HepG2 (cell line): ENCODE measurements around the gene TNFRSF25. TPM values are rescaled to one million over a fixed set of nuclear protein-coding genes. Genes with fewer than 3 reads are reported as not detected.

ENCODE experiments used
- BORCS8-MEF2B ChIP-seq: sonication (generic); formaldehyde crosslinking; IDR thresholded peaks from 2 replicates; pipeline ENCODE4 v1.8.0; 2022; ENCODE audit warnings: mild to moderate bottlenecking, missing genetic modification reagents
- BRD4 ChIP-seq: sonication (generic); formaldehyde crosslinking; IDR thresholded peaks from 2 replicates; pipeline ENCODE4 v1.4.0; 2020; ENCODE audit warnings: missing genetic modification reagents
- CENPT ChIP-seq: sonication (generic); formaldehyde crosslinking; IDR thresholded peaks from 2 replicates; pipeline ENCODE4 v1.8.0; 2022; ENCODE audit warnings: low read depth, mild to moderate bottlenecking, moderate library complexity, missing genetic modification reagents
- ETV6 ChIP-seq: sonication (generic); formaldehyde crosslinking; conservative IDR thresholded peaks from 2 replicates; pipeline ENCODE4 v1.4.0; 2020; ENCODE audit warnings: missing genetic modification reagents
- FOXO1 ChIP-seq: sonication (generic); formaldehyde crosslinking; IDR thresholded peaks from 2 replicates; pipeline ENCODE4 v1.4.0; 2020; ENCODE audit warnings: missing genetic modification reagents
- GABPB1 ChIP-seq: IDR thresholded peaks from 2 replicates; pipeline ENCODE4 v1.6.1; 2016; ENCODE audit warnings: mild to moderate bottlenecking, missing genetic modification reagents, moderate library complexity, missing compliant biosample characterization
- HMGA1 ChIP-seq: sonication (generic); formaldehyde crosslinking; conservative IDR thresholded peaks from 2 replicates; pipeline ENCODE4 v1.4.0; 2020; ENCODE audit warnings: missing genetic modification reagents
- HNF1A ChIP-seq, 2 experiments: sonication (generic) in 1 of 2; formaldehyde crosslinking in 1 of 2; IDR thresholded peaks; 2 replicates each; pipeline versions ENCODE4 v1.4.0 to v1.6.1; 2016 to 2020; ENCODE audit warnings: borderline replicate concordance in 1 of 2, low read depth in 1 of 2, mild to moderate bottlenecking in 1 of 2, missing genetic modification reagents in 1 of 2
- TAF15 ChIP-seq: fragments of 200-400 bp; formaldehyde crosslinking; IDR thresholded peaks from one replicate; pipeline ENCODE4 v1.6.1; 2018; ENCODE audit warnings: mild to moderate bottlenecking, low read depth, low read length; ENCODE audit not compliant: poor library complexity, severe bottlenecking
- TEAD3 ChIP-seq: optimal IDR thresholded peaks from 2 replicates; pipeline ENCODE3; 2016; ENCODE audit warnings: borderline replicate concordance
- TOE1 ChIP-seq: sonication (generic); formaldehyde crosslinking; IDR thresholded peaks from 2 replicates; pipeline ENCODE4 v1.4.0; 2020; ENCODE audit warnings: mild to moderate bottlenecking, missing genetic modification reagents
- ZNF746 ChIP-seq: sonication (generic); formaldehyde crosslinking; IDR thresholded peaks from 2 replicates; pipeline ENCODE4 v1.8.0; 2022; ENCODE audit warnings: mild to moderate bottlenecking, missing genetic modification reagents
- ZNF761 ChIP-seq: sonication (generic); formaldehyde crosslinking; conservative IDR thresholded peaks from 2 replicates; pipeline ENCODE4 v1.4.0; 2020; ENCODE audit warnings: mild to moderate bottlenecking, missing genetic modification reagents
- ZNF773 ChIP-seq: sonication (generic); formaldehyde crosslinking; IDR thresholded peaks from 2 replicates; pipeline ENCODE4 v1.4.0; 2020; ENCODE audit warnings: missing genetic modification reagents, borderline replicate concordance
- ZNF816 ChIP-seq: sonication (generic); formaldehyde crosslinking; IDR thresholded peaks from 2 replicates; pipeline ENCODE4 v1.8.0; 2022; ENCODE audit warnings: missing genetic modification reagents, mild to moderate bottlenecking, borderline replicate concordance
- polyA plus RNA-seq, 8 experiments: library from polyadenylated mRNA; depleted of rRNA in 3 of 8; stranded (reverse) in 7 of 8; unstranded in 1 of 8; fragments of >200 nt; fragmentation: Illumina TruSeq in 4 of 8; extraction: Trizol in 4 of 8; gene quantifications; 2 replicates each; pipeline versions ENCODE4 v1.2.1 to v1.2.3, GENCODE V29; 2011 to 2016; ENCODE audit warnings: low read depth in 4 of 8, missing spikeins in 1 of 8, mixed read lengths in 1 of 8; ENCODE audit not compliant: insufficient read depth in 1 of 8
- total RNA-seq, 5 experiments: library from RNA; depleted of rRNA; stranded (reverse); fragments of >200 nt; fragmentation: Illumina TruSeq; extraction: Trizol; gene quantifications; 2 replicates each; pipeline ENCODE4 v1.2.3, GENCODE V29; 2016; ENCODE audit warnings: low read depth in 1 of 5
- TF ChIP-seq, protein P1 (sequence below): sonication (generic); formaldehyde crosslinking; IDR thresholded peaks from 2 replicates; pipeline ENCODE4 v1.4.0; 2020; ENCODE audit warnings: low read depth, mild to moderate bottlenecking, missing genetic modification reagents
- TF ChIP-seq, protein P2 (sequence below): IDR thresholded peaks from 2 replicates; pipeline ENCODE4 v1.6.1; 2016; ENCODE audit warnings: missing genetic modification reagents, missing compliant biosample characterization
- TF ChIP-seq, protein P3 (sequence below): sonication (generic); formaldehyde crosslinking; IDR thresholded peaks from 2 replicates; pipeline ENCODE4 v1.4.0; 2020; ENCODE audit warnings: missing genetic modification reagents
- TF ChIP-seq, protein P4 (sequence below): sonication (generic); formaldehyde crosslinking; IDR thresholded peaks from 2 replicates; pipeline ENCODE4 v1.8.0; 2022; ENCODE audit warnings: mild to moderate bottlenecking, missing genetic modification reagents, moderate library complexity

The TNFRSF25 gene
- total and polyA plus RNA-seq, 2 of the 13 experiments (the other 11 are each of a cell fraction or from before 2014, with no cell fraction given) = 1.4 to 1.5 TPM

- TF ChIP-seq HNF1A (IDR thresholded peaks at IDR 0.05; ENCODE audit: low read depth) = no peak; the same call in 1 of the 2 replicates
- peak; percentile 58; the same call in 1 of the 2 replicates for TF ChIP-seq HNF1A (CRISPR knock-in tag; IDR thresholded peaks at IDR 0.05; ENCODE audit: borderline replicate concordance)
- TF ChIP-seq TAF15 = peak; percentile 35
- TF ChIP-seq BRD4 (CRISPR knock-in tag) = peak; percentile 23
- TF ChIP-seq TEAD3 = peak; percentile 56
- no peak for TF ChIP-seq HMGA1 (CRISPR knock-in tag)
- TF ChIP-seq FOXO1 (CRISPR knock-in tag) = peak; percentile 69
- TF ChIP-seq TOE1 (CRISPR knock-in tag) = peak; percentile 64; the same call in 1 of the 2 replicates
- TF ChIP-seq, protein P1, sequence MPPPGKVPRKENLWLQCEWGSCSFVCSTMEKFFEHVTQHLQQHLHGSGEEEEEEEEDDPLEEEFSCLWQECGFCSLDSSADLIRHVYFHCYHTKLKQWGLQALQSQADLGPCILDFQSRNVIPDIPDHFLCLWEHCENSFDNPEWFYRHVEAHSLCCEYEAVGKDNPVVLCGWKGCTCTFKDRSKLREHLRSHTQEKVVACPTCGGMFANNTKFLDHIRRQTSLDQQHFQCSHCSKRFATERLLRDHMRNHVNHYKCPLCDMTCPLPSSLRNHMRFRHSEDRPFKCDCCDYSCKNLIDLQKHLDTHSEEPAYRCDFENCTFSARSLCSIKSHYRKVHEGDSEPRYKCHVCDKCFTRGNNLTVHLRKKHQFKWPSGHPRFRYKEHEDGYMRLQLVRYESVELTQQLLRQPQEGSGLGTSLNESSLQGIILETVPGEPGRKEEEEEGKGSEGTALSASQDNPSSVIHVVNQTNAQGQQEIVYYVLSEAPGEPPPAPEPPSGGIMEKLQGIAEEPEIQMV (CRISPR knock-in tag) = peak; percentile 59
- TF ChIP-seq ZNF816 (CRISPR knock-in tag) = peak; percentile 51; the same call in 1 of the 2 replicates
- TF ChIP-seq, protein P2, sequence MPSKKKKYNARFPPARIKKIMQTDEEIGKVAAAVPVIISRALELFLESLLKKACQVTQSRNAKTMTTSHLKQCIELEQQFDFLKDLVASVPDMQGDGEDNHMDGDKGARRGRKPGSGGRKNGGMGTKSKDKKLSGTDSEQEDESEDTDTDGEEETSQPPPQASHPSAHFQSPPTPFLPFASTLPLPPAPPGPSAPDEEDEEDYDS = peak; percentile 49
- peak; percentile 58; the same call in 1 of the 2 replicates for TF ChIP-seq BORCS8-MEF2B (CRISPR knock-in tag)
- peak; percentile 62; the same call in 1 of the 2 replicates for TF ChIP-seq ZNF773 (CRISPR knock-in tag)
- TF ChIP-seq ZNF746 (CRISPR knock-in tag) = peak; percentile 91; the same call in 1 of the 2 replicates
- peak; percentile 87 for TF ChIP-seq GABPB1
- TF ChIP-seq CENPT (CRISPR knock-in tag) = 0 out of 2 replicates have a peak, but pooled peaks have one; percentile 10
- TF ChIP-seq, protein P3, sequence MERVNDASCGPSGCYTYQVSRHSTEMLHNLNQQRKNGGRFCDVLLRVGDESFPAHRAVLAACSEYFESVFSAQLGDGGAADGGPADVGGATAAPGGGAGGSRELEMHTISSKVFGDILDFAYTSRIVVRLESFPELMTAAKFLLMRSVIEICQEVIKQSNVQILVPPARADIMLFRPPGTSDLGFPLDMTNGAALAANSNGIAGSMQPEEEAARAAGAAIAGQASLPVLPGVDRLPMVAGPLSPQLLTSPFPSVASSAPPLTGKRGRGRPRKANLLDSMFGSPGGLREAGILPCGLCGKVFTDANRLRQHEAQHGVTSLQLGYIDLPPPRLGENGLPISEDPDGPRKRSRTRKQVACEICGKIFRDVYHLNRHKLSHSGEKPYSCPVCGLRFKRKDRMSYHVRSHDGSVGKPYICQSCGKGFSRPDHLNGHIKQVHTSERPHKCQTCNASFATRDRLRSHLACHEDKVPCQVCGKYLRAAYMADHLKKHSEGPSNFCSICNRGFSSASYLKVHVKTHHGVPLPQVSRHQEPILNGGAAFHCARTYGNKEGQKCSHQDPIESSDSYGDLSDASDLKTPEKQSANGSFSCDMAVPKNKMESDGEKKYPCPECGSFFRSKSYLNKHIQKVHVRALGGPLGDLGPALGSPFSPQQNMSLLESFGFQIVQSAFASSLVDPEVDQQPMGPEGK (CRISPR knock-in tag) = peak; percentile 100
- TF ChIP-seq ZNF761 = 0 out of 2 replicates have a peak, but pooled peaks have one; percentile 58
- TF ChIP-seq ETV6 = no peak
- TF ChIP-seq, protein P4, sequence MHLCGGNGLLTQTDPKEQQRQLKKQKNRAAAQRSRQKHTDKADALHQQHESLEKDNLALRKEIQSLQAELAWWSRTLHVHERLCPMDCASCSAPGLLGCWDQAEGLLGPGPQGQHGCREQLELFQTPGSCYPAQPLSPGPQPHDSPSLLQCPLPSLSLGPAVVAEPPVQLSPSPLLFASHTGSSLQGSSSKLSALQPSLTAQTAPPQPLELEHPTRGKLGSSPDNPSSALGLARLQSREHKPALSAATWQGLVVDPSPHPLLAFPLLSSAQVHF (CRISPR knock-in tag) = no peak
Observed at GRCh38 chr1:6447016-6447817, 18.8 kb downstream of the TNFRSF25 start (continued).
